ENCODE results near the gene RAB8B.
A peak's percentile ranks its signal among the peaks of the same experiment; 100 is the strongest.
"Not testable (repeated sequence)": the region's sequence is repeated elsewhere in the genome, so short reads cannot be mapped to it uniquely, and the experiment has no call there.

RAB8B gene

DNA sequence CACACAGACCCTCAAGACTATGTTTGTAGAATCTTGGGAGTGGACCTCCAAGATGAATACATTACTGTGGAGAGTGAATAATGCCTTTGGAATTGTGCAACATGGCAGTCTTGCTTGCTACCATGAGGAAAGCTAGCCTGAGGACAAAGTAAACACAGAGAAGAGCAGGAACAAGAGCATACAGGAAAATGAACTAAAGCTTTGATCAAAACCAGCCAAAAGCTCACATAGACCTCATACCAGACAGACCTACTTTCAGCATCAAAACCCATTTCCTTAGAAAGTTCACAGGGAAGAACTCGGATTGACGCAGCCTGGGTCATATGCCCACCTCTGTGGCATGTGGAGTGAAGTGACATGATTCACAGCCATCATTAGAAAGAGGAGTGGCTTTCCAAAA, 3.3 kb upstream of the RAB8B start:
- DNase-seq: no peak

- DNase-seq: no peak
These were observed 1.7 kb upstream of the RAB8B start for GRCh38 chr15:63187589-63188226.

DNA sequence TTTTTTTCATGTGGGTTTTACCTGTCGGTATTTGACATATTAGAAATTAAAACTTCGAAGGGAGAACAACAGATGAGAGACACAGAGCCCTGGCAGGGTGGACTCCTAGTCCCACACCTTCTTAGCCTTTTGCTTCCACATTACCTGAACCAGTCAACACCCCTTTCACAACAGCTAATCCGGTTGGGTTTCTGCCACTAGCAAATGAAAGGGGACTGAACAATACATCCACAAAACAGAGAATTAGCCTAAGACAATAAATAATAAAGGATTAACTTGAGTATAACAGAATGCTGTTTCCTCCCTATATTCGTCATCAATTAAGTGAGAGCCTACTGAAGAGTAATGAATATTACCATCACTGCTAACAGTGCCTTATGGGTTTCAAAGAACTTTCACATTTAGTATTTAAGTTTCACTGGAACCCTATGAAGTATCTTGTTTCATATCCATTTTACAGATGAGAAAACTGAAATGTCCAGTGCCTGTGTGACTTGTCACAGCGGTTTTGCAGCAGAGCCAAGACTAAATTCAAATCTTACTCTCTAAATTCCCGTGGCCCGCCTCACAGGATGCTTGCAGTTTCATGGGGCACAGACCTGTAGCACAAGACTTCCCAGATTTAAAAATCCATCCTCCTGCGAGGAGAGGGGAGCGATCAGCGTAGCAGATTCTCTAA, 1.0 kb upstream of the RAB8B start:
- peak; percentile 63 for DNase-seq

DNA sequence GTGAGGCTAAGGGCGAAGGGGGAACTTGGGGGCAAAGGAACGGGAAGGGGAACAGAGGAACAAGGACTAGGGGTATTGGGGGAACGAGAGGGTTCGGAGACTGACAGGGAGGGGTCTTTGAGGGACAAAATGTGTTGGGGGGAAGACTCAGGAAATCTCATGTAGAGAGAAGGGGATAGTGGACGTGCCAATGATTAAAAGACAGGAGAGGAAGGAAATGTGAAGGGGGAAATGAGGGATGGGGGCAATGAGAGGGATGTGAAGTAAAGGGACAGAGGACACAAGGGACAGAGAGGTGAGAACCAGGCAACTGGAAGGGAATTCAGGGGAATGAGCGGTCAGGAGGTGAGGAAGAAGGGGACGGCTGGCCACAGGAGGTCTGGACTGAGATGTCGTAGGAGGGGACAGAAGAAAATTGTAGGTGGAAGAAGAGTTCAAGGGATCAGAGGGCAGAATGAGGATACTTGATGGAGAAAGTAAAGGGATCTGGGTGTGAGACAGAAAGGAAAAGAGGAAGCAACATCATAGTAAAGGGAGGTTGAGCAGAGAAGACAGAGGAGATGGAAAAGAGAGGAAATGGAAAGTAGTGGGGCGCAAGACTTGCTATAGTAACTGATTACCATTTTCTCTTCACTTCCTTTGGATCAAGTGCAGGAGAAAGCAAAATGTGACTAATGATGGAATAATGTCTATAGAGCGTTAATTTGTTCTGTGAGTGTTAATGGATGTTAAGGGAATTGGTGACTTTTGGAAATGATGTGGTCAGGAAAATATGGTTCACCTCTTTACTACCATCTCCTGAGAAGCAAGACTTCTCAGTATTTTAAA, 749 bp downstream of the RAB8B start:
- DNase-seq: peak; percentile 79

GRCh38 chr15:63190769-63191649, 1.6 kb downstream of the RAB8B start:
- DNase-seq: peak; percentile 60

- peak; percentile 52 for DNase-seq
These were observed 2.7 kb downstream of the RAB8B start for GRCh38 chr15:63191895-63192618.

DNA sequence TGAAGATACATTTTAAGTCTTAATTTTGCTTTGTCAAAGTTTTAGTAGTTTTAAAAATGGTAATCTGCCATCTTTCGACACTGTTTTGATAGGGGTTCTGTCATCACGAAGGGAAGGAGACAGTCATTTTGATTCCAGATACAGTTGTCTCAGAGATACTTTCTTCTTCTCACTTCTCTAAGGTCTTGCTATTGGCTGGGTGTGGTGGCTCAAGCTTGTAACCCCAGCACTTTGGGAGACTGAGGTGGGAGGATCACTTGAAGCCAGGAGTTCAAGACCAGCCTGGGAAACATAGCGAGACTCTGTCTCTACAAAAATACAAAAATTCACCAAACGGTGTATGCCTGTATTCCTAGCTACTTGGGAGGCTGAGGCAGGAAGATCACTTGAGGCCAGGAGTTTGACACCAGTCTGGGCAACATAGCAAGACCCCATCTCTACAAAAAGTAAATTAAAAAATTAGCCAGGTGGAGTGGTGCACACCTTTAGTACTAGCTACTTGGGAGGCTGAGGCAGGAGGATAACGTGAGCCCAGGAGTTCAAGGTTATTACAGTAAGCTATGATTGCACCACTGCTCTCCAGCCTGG, 3.3 kb downstream of the RAB8B start:
- no peak for DNase-seq

- DNase-seq: no peak
These were observed 4.9 kb downstream of the RAB8B start for GRCh38 chr15:63194302-63194701.

- no peak for DNase-seq
These were observed 5.6 kb downstream of the RAB8B start for GRCh38 chr15:63194880-63195568.

DNA sequence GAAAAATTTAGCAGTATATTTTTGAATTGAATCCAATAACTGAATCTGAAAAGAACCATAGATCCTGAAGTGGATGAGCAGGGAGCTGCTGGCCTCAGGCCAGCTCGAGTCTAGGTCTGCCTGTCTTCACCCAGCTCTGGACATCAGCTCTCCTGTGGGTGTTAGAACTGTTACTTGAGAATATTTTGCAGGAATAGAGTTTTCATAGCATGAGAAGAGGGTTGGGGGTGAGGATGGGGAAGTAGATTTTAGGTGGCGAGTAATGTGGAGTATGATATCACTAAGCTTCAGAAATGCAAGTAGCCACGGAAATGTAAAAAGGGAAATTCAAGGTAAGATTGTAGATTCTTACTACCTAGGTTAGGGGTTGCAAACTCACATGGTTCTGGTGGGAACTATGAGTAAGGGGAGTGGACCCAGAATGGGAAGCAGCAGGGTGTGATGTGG, 6.2 kb downstream of the RAB8B start:
- DNase-seq: no peak

- no peak for DNase-seq
These were observed 7.4 kb downstream of the RAB8B start for GRCh38 chr15:63196842-63197241.

DNA sequence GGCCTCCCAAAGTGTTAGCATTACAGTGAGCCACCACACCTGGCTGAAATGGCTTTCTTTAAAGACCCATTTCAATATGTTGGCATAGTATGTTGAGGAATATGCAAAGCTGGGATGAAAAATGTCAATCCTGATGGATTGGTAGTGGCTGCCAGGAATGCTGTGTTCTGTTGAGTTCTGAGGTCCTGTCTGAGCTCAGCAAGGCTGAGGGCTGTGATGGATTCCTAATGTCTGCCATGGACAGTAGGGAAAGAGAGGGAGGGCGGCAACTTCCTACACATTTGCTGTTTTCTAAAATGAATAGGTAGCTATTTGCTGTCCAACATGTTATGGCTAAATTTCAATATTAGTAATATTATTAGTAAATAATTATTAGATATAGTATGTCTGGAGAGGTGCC, 8.2 kb downstream of the RAB8B start:
- DNase-seq: no peak

- DNase-seq: no peak
These were observed 9.2 kb downstream of the RAB8B start for GRCh38 chr15:63198371-63199250.

GRCh38 chr15:63200464-63201249, 11.3 kb downstream of the RAB8B start:
- no peak for DNase-seq

DNA sequence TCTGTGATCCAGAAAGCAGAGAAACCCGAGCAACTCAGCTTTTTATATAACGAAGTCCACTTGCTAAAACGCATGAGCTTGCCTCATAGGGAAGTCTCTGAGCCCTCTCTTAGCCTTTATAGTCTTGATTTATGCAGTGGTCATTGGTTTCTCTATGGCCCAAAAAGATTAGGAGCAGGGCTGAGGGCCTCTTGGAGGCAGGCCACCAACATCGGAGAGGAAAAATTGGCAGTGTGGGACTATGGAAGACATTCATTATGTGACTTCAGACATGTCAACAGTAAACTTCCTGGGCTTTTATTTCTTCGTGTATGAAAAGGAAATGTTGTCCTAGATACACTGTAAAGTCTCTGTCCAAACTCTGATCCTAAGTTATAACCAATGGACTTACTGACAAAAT, 13.5 kb downstream of the RAB8B start:
- DNase-seq: no peak

DNA sequence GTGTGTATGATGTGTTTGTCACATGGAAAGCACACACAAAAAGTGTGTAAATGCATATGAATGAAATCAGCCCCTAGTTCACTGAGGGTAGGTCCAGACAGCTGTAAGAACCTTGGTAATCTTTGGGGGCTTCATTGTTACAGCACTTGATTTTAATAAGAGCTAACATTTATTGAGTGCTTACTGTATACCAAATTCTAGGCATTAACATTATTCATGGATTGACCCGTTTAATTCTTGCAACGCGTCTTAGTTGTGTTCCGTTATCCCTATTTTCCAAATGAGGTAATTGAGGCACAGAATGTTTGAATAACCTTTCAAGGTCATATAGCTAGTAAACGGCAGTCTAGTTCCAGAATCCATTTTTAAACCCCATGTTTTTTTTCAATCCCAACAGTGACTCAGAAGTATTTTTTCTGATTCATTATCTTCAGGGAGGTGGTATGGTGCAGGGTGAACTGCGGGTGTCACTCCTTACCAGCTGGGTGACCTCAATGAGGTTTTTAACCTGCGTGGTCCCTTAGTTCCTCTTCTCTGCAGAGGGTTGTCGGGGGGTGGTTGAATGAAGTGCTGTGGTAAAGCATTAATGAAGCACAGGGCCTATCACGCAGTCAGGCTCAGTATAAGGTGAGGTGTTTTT, 14.2 kb downstream of the RAB8B start:
- peak; percentile 38 for DNase-seq

- DNase-seq: no peak
These were observed 16.7 kb downstream of the RAB8B start for GRCh38 chr15:63206079-63206478.

DNA sequence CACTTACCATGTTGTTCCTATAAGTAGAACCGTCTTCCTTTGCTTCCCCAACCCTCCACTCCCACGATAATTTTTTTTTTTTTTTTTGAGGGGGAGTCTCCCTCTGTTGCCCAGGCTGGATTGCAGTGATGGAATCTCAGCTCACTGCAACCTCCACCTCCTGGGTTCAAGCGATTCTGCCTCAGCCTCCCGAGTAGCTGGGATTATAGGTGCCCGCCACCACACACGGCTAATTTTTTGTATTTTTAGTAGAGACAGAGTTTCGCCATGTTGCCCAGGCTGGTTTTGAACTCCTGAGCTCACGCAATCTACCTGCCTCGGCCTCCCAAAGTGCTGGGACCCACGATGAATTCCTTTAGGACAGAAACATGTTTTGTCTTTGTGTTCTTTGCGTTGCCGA, 19.4 kb downstream of the RAB8B start:
- DNase-seq: not testable (repeated sequence)
